HEK293T (cell line): ENCODE data around the gene ENPP6.

Experiments
- BHLHE40 ChIP-seq: fragments of 450-650 bp; IDR thresholded peaks from 2 replicates; pipeline ENCODE4 v1.6.1; 2016; ENCODE audit warnings: mild to moderate bottlenecking, moderate library complexity, borderline replicate concordance
- FOXA1 ChIP-seq: fragments of 450-650 bp; IDR thresholded peaks from 2 replicates; pipeline ENCODE4 v1.6.1; 2016; ENCODE audit warnings: mild to moderate bottlenecking
- FOXM1 ChIP-seq: fragments of 450-650 bp; IDR thresholded peaks from 2 replicates; pipeline ENCODE4 v1.6.1; 2017; ENCODE audit warnings: mild to moderate bottlenecking, borderline replicate concordance
- L3MBTL2 ChIP-seq: fragments of 450-650 bp; conservative IDR thresholded peaks from 2 replicates; pipeline ENCODE4 v1.6.1; 2016; ENCODE audit warnings: mild to moderate bottlenecking
- PKNOX1 ChIP-seq: fragments of 450-650 bp; IDR thresholded peaks from 2 replicates; pipeline ENCODE4 v1.6.1; 2016
- SP1 ChIP-seq: fragments of 450-650 bp; IDR thresholded peaks from 2 replicates; pipeline ENCODE4 v1.6.1; 2017
- SUZ12 ChIP-seq: fragments of 450-650 bp; IDR thresholded peaks from 2 replicates; pipeline ENCODE4 v1.6.1; 2016; ENCODE audit warnings: mild to moderate bottlenecking
- TARDBP ChIP-seq: fragments of 450-650 bp; IDR thresholded peaks from 2 replicates; pipeline ENCODE4 v1.6.1; 2016
- ZNF384 ChIP-seq: fragments of 450-650 bp; IDR thresholded peaks from 2 replicates; pipeline ENCODE4 v1.6.1; 2016

DNA sequence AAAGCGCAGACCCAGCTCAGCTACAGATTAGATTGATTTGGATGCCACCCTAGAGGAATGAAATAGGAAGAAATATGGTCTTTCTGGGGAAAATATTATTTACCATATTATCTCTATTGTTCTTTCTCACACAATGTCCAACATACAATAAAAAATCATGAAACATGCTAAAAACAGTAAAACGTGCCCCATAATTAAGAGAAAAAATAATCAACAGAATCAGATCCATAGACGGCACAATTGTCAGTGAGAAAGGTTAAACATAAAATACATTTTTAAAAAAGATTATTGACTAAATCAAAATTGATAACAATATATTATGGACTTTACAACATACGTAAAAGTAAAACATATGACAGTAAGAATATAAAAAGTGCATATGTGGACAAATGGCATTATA, 90.9 kb downstream of the ENPP6 start:
- no peak for TF ChIP-seq PKNOX1
- no peak for TF ChIP-seq FOXA1
- TF ChIP-seq FOXM1: no peak
- TF ChIP-seq L3MBTL2: no peak
- no peak for TF ChIP-seq SP1
- TF ChIP-seq ZNF384: no peak
- TF ChIP-seq TARDBP: no peak
- no peak for TF ChIP-seq SUZ12
- no peak for TF ChIP-seq BHLHE40
